ENCODE measurements around the gene DGKD.

DNA sequence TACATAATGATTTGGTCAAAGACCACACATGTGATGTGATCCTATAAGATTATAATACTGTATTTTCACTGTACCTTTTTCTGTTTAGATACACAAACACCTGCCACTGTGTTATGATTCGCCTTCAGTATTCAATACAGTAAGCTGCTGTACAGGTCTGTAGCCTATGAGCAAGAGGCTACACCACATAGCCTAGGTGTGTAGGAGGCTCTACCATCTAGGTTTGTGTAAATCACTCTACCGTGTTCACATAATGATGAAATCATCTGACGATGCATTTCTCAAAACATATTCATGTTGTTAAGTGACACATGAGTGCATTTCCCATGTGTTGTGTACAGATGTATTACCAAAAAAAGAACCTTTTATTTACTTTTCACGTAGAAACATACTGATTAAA, 137.8 kb downstream of the DGKD start:
- TF ChIP-seq EZH2phosphoT487 (IDR thresholded peaks at IDR 0.05; ENCODE audit: insufficient read depth, low read depth) = no peak
- TF ChIP-seq EZH2 (IDR thresholded peaks at IDR 0.05; ENCODE audit: insufficient read depth, poor library complexity, severe bottlenecking) = no peak

All from GM23248 (cell line).